HG03060 (cell line): ENCODE measurements around the gene PSKH1.
"Not testable (repeated sequence)": the region's sequence is repeated elsewhere in the genome, so short reads cannot be mapped to it uniquely, and the experiment has no call there.

ENCODE experiments used
- ATAC-seq: cut with Tn5 transposase; IDR thresholded peaks from one replicate; pipeline ENCODE4 v1.9.1; 2021; ENCODE audit warnings: low read depth, moderate number of reproducible peaks; ENCODE audit not compliant: unreplicated experiment

The PSKH1 gene

GRCh38 chr16:67972285-67972684 is 79.2 kb downstream of the PSKH1 start:
- ATAC-seq, result not testable (repeated sequence)

- no peak for ATAC-seq
These were observed 82.5 kb downstream of the PSKH1 start for GRCh38 chr16:67975321-67976105.

GRCh38 chr16:67976205-67976604 is 83.2 kb downstream of the PSKH1 start:
- ATAC-seq, result no peak

GRCh38 chr16:67977005-67977404 is 84.0 kb downstream of the PSKH1 start:
- no peak for ATAC-seq

GRCh38 chr16:67977469-67978227 is 84.6 kb downstream of the PSKH1 start:
- no peak for ATAC-seq
